Caco-2 (cell line): ENCODE results near the gene E2F1. TPM values are rescaled to one million over a fixed set of nuclear protein-coding genes. Genes with fewer than 3 reads are reported as not detected.

Experiments
- BruUV-seq: library from RNA; stranded (reverse); fragments of 400-500 nt; replicated peaks from 2 replicates; lab custom pipeline; 2021; lab: Mats Ljungman, UMichigan
- CTCF ChIA-PET: fragments of 300-600 bp; sonication (Branson Sonifier 250); formaldehyde crosslinking; loops from one replicate; lab custom pipeline; 2022; ENCODE audit warnings: antibody characterized with exemption; lab: Charles Lee
- POLR2A ChIA-PET: fragments of 300-600 bp; sonication (Branson Sonifier 250); formaldehyde crosslinking; loops from one replicate; lab custom pipeline; 2022; ENCODE audit warnings: antibody characterized with exemption; lab: Charles Lee
- DNase-seq, 2 experiments: peaks; one replicate each; pipeline versions ENCODE4 v3.0.0 to v3.0.0-alpha.2; 2020 to 2022
- H3K27me3 ChIP-seq: replicated peaks from 2 replicates; pipeline ENCODE4 v1.6.0; 2011; ENCODE audit warnings: low read length; ENCODE audit not compliant: control insufficient read depth, insufficient read depth
- H3K36me3 ChIP-seq: 2 replicates; pipeline ENCODE4 v1.5.1; 2011; ENCODE audit warnings: low read length; ENCODE audit not compliant: control insufficient read depth, insufficient read depth
- H3K4me1 ChIP-seq: fragments of 250-450 bp; sonication (Bioruptor Pico); 2 replicates; pipeline ENCODE4 v1.5.1; 2020; ENCODE audit warnings: mild to moderate bottlenecking
- H3K4me3 ChIP-seq: 2 replicates; pipeline ENCODE4 v1.5.1; 2011; ENCODE audit warnings: low read depth, mild to moderate bottlenecking, control low read depth, low read length
- H3K9me3 ChIP-seq: fragments of 250-450 bp; sonication (Bioruptor Pico); 2 replicates; pipeline ENCODE4 v1.5.1; 2020; ENCODE audit warnings: mild to moderate bottlenecking, moderate library complexity
- H3K27ac Mint-ChIP-seq: one replicate; pipeline ENCODE4 v1.8.0; 2022; ENCODE audit warnings: mixed read lengths; ENCODE audit not compliant: unreplicated experiment
- H3K27me3 Mint-ChIP-seq: one replicate; pipeline ENCODE4 v1.8.0; 2022; ENCODE audit warnings: mixed read lengths; ENCODE audit not compliant: insufficient read depth, unreplicated experiment
- H3K36me3 Mint-ChIP-seq: one replicate; pipeline ENCODE4 v1.8.0; 2022; ENCODE audit warnings: mild to moderate bottlenecking, mixed read lengths; ENCODE audit not compliant: insufficient read depth, unreplicated experiment
- H3K4me1 Mint-ChIP-seq: one replicate; pipeline ENCODE4 v1.8.0; 2022; ENCODE audit warnings: low read depth, mixed read lengths; ENCODE audit not compliant: unreplicated experiment
- H3K4me3 Mint-ChIP-seq: one replicate; pipeline ENCODE4 v1.8.0; 2022; ENCODE audit warnings: mild to moderate bottlenecking, moderate library complexity, mixed read lengths; ENCODE audit not compliant: unreplicated experiment
- H3K9me3 Mint-ChIP-seq: one replicate; pipeline ENCODE4 v1.8.0; 2022; ENCODE audit warnings: mixed read lengths; ENCODE audit not compliant: unreplicated experiment
- intact Hi-C: fragments of 100-400 bp; cut with micrococcal nuclease; formaldehyde crosslinking; loops from one replicate; pipeline ENCODE4 v1.10.0; 2022; ENCODE audit not compliant: unreplicated experiment
- total RNA-seq: library from RNA; stranded (reverse); gene quantifications from 2 replicates; pipeline ENCODE4 v1.2.3, GENCODE V29; 2022
- TF ChIP-seq, protein P1 (sequence below), 2 experiments: fragments of 200-600 bp in 1 of 2; IDR thresholded peaks; 1 replicate in 1 of 2; 2 replicates in 1 of 2; pipeline versions ENCODE4 v1.5.1 to v1.8.0; 2011 to 2022; ENCODE audit warnings: antibody characterized with exemption in 1 of 2, control low read depth in 1 of 2, inconsistent platforms in 1 of 2, low read depth in 1 of 2, low read length in 1 of 2, mild to moderate bottlenecking in 1 of 2, moderate library complexity in 1 of 2; ENCODE audit not compliant: insufficient read depth in 1 of 2, severe bottlenecking in 1 of 2, unreplicated experiment in 1 of 2

The E2F1 gene
- total RNA-seq, 1 experiment from 2014 or later, result 74.7 TPM

DNA sequence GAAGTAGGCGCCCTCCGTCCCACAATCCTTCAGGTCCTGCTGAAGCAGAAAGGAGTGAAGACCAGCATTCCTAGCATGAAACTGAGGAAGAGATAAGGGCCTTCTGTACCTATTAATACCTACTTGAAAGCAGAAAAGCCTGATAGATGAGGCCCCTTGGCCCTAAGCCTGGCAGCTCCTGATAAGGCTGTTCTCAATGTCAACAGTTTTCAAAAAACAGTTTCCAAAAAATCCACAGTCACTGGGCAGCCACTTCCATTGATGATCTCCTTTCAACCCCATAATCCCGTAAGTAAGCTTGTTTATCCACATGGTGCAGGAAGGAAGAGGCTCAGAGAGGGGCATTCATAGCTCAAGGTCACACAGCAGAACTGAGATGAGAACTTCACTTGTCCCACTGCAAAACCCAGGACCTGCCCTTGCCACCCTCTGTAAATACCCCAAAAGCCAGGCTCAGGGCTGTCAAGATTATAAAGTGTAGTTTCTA, 2.8 kb upstream of the E2F1 start:
- peak overlapping the region; percentile 27 for H3K4me3 Mint-ChIP-seq
- peaks cover 12% of the 10 kb centered on the region for H3K36me3 Mint-ChIP-seq
- BruUV-seq, result no TSS peak
- no peak overlapping the region for H3K4me3 ChIP-seq
- POLR2A ChIA-PET, result interaction anchor here (0.6 to 1.1 kb wide), 2 partner anchors 15 to 31 kb away, joined by 3 to 4 read pairs; partner anchors contain the start of gene PXMP4
- peaks cover 48% of the 10 kb centered on the region for H3K4me1 Mint-ChIP-seq
- no peaks in the 10 kb centered on the region for H3K27me3 Mint-ChIP-seq
- H3K36me3 ChIP-seq, result no peaks in the 10 kb centered on the region
- TF ChIP-seq, protein P1, sequence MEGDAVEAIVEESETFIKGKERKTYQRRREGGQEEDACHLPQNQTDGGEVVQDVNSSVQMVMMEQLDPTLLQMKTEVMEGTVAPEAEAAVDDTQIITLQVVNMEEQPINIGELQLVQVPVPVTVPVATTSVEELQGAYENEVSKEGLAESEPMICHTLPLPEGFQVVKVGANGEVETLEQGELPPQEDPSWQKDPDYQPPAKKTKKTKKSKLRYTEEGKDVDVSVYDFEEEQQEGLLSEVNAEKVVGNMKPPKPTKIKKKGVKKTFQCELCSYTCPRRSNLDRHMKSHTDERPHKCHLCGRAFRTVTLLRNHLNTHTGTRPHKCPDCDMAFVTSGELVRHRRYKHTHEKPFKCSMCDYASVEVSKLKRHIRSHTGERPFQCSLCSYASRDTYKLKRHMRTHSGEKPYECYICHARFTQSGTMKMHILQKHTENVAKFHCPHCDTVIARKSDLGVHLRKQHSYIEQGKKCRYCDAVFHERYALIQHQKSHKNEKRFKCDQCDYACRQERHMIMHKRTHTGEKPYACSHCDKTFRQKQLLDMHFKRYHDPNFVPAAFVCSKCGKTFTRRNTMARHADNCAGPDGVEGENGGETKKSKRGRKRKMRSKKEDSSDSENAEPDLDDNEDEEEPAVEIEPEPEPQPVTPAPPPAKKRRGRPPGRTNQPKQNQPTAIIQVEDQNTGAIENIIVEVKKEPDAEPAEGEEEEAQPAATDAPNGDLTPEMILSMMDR (IDR thresholded peaks at IDR 0.05; ENCODE audit: insufficient read depth in 1 of 2, low read depth in 1 of 2, low read length in 1 of 2, severe bottlenecking in 1 of 2, unreplicated experiment in 1 of 2), result no peak
- peaks cover 46% of the 10 kb centered on the region for H3K4me1 ChIP-seq
- no peaks in the 10 kb centered on the region for H3K9me3 Mint-ChIP-seq
- H3K9me3 ChIP-seq, result no peaks in the 10 kb centered on the region
- DNase-seq, result peak; percentile 87 to 89
- intact Hi-C loops, result loop anchor here (5.0 kb wide), 2 partner anchors 123 to 303 kb away; partner anchors contain the start of genes CHMP4B and RALY
- peak overlapping the region; percentile 55 for H3K27ac Mint-ChIP-seq
- CTCF ChIA-PET, result interaction anchor here (0.5 to 3.2 kb wide), 5 partner anchors 22 to 245 kb away, joined by 3 to 21 read pairs (median 4); partner anchors contain the start of gene ACTL10
- H3K27me3 ChIP-seq, result no peaks in the 10 kb centered on the region

DNA sequence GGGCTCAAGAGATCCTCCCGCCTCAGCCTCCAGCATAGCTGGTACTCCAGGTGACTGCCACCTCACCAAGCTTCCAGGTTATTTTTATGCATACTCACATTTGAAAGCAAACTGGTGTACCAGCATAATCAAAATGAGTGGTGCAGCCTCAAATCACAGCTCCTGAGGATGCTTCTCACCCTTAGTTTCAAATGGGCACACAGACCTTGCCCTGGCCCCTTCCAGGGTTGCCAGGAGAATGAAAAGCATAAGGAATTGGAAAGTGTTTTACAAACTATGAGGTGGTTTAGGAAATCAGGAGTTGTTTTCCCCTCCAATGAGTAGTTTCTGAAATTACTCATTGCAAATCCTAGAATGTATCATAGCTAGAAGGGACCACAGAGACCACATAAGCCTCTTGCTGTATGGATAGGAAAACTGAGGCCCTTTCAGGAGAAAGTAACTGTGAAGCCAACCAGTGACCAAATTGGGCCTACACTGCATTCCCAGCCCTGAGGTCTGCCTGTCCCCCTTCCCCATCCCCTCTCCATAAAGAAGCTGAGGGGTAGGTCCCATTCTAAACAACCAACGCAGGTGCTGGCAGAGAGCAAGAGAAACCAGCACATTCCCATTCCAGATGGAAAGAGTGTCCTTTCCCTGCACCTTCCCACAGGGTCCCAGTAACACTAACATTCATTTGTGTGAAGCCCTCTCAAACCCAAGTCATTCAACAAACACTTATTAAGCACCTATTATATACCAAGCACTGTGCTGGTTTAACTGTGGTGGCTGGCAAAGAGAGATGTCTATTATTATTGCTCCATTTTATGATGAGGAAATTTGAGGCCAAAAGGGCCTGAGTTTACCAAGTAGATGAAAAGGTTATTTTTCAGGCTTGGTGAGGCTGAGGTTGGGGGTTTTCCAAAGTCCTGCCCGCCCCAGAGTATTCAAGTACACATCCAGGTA, 2.1 kb upstream of the E2F1 start:
- intact Hi-C loops, result loop anchor here (2.0 to 5.0 kb wide), 3 partner anchors 21 to 304 kb away; partner anchors contain the start of genes ACTL10, CHMP4B and RALY
- Mint-ChIP-seq H3K27ac (peak overlapping the region; percentile 55), H3K4me3 (peak overlapping the region; percentile 27), H3K36me3 (peaks cover 14% of the 10 kb centered on the region), H3K4me1 (peaks cover 48% of the 10 kb centered on the region), H3K27me3 (no peaks in the 10 kb centered on the region), H3K9me3 (no peaks in the 10 kb centered on the region)
- no TSS peak for BruUV-seq
- DNase-seq, result no peak
- Histone ChIP-seq H3K9me3 (no peaks in the 10 kb centered on the region), H3K4me1 (peaks cover 46% of the 10 kb centered on the region), H3K4me3 (no peak overlapping the region), H3K36me3 (no peaks in the 10 kb centered on the region), H3K27me3 (no peaks in the 10 kb centered on the region)
- POLR2A ChIA-PET, result interaction anchor here (0.6 to 1.1 kb wide), 2 partner anchors 14 to 32 kb away, joined by 3 to 4 read pairs (median 3); partner anchors contain the start of gene PXMP4
- CTCF ChIA-PET, result interaction anchor here (0.7 to 3.2 kb wide), 4 partner anchors 21 to 44 kb away, joined by 4 to 21 read pairs (median 6); partner anchors contain the start of gene ACTL10
- TF ChIP-seq, protein P1 (IDR thresholded peaks at IDR 0.05; ENCODE audit: insufficient read depth in 1 of 2, low read depth in 1 of 2, low read length in 1 of 2, severe bottlenecking in 1 of 2, unreplicated experiment in 1 of 2), result no peak

DNA sequence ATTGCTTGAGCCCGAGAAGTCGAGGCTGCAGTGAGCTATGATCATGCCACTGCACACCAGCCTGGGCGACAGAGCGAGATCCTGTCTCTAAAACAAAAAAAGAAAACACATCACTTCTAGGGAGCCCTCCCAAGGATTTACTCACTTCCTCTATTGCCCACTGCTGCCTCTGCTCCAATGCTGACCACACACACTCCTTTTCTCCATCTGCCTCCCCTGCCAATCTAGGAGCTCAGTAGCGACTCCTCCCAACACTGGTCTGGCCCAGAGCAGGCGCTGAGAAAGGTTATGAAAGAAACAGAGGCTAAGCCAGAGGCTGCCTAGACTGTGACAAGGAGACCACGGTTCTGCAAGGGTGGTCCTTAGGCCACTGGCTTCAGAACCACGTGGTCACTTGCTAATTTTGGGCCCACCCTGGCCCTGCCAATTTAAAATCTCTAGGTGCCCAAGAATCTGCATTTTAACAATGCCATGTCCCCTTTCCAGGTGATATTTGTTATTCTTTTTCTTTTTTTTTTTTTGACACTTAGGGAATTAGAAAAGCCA, 1.3 kb upstream of the E2F1 start:
- no peaks in the 10 kb centered on the region for H3K27me3 ChIP-seq
- TF ChIP-seq, protein P1 (IDR thresholded peaks at IDR 0.05; ENCODE audit: insufficient read depth in 1 of 2, low read depth in 1 of 2, low read length in 1 of 2, severe bottlenecking in 1 of 2, unreplicated experiment in 1 of 2), result no peak
- intact Hi-C loops, result loop anchor here (2.0 to 5.0 kb wide), 3 partner anchors 21 to 305 kb away; partner anchors contain the start of genes ACTL10, CHMP4B and RALY
- H3K4me1 ChIP-seq, result peaks cover 46% of the 10 kb centered on the region
- BruUV-seq, result no TSS peak
- no peak for DNase-seq
- peak overlapping the region; percentile 68 for H3K4me3 Mint-ChIP-seq
- H3K9me3 Mint-ChIP-seq, result no peaks in the 10 kb centered on the region
- peak overlapping the region; percentile 55 for H3K27ac Mint-ChIP-seq
- H3K4me1 Mint-ChIP-seq, result peaks cover 51% of the 10 kb centered on the region
- H3K36me3 ChIP-seq, result no peaks in the 10 kb centered on the region
- ChIA-PET POLR2A (no interaction called here), CTCF (interaction anchor here (1.0 to 3.2 kb wide), 2 partner anchors 20 to 41 kb away, joined by 6 to 21 read pairs; partner anchors contain the start of gene ACTL10)
- peaks cover 22% of the 10 kb centered on the region for H3K36me3 Mint-ChIP-seq
- H3K9me3 ChIP-seq, result no peaks in the 10 kb centered on the region
- no peak overlapping the region for H3K4me3 ChIP-seq
- H3K27me3 Mint-ChIP-seq, result no peaks in the 10 kb centered on the region
